SK-N-SH (cell line): ENCODE results near the gene HIPK3. TPM values are rescaled to one million over a fixed set of nuclear protein-coding genes. Genes with fewer than 3 reads are reported as not detected.
A peak's percentile ranks its signal among the peaks of the same experiment; 100 is the strongest.

ENCODE experiments used
- CTCF ChIA-PET: fragments of 300-600, 350-600 bp; formaldehyde crosslinking; extraction: SDS; loops from one replicate; lab custom pipeline; 2021; lab: Yijun Ruan, JAX
- POLR2A ChIA-PET: fragments of 350-600 bp; sonication (Branson Sonifier 250); formaldehyde crosslinking; extraction: SDS; loops from one replicate; lab custom pipeline; 2020; ENCODE audit warnings: antibody characterized with exemption, inconsistent platforms; lab: Yijun Ruan, JAX
- DNase-seq: peaks from one replicate; pipeline ENCODE4 v3.0.0; 2012
- H2AFZ ChIP-seq: fragments of 200-600 bp; sonication (generic); 2 replicates; pipeline ENCODE4 v1.8.1; 2016; ENCODE audit warnings: antibody characterized with exemption, mild to moderate bottlenecking, low read depth
- H3F3A ChIP-seq: fragments of 200-600 bp; sonication (generic); replicated peaks from 2 replicates; pipeline ENCODE3; 2016; ENCODE audit warnings: antibody characterized with exemption, mild to moderate bottlenecking; ENCODE audit not compliant: insufficient read depth
- H3K27ac ChIP-seq, 2 experiments: fragments of 200-500 bp in 1 of 2; fragments of 200-600 bp in 1 of 2; sonication (Bioruptor generic) in 1 of 2; sonication (generic), shearing (Covaris generic) in 1 of 2; 2 replicates each; pipeline versions ENCODE4 v1.5.1 to v1.6.1; 2014 to 2016; ENCODE audit warnings: low read depth in 2 of 2, inconsistent platforms in 1 of 2, low read length in 1 of 2, mild to moderate bottlenecking in 1 of 2, mixed read lengths in 1 of 2
- H3K27me3 ChIP-seq: fragments of 200-600 bp; sonication (generic), shearing (Covaris generic); 2 replicates; pipeline ENCODE4 v1.6.1; 2016; ENCODE audit warnings: mixed run types; ENCODE audit not compliant: insufficient read depth
- H3K36me3 ChIP-seq, 2 experiments: fragments of 200-500 bp in 1 of 2; fragments of 200-600 bp in 1 of 2; sonication (Bioruptor generic) in 1 of 2; sonication (generic) in 1 of 2; replicated peaks in 1 of 2; 2 replicates each; pipeline versions ENCODE3 to v1.5.1; 2014 to 2016; ENCODE audit warnings: low read length in 1 of 2, mild to moderate bottlenecking in 1 of 2; ENCODE audit not compliant: insufficient read depth in 2 of 2, control insufficient read depth in 1 of 2
- H3K4me1 ChIP-seq, 2 experiments: fragments of 200-500 bp in 1 of 2; fragments of 200-600 bp in 1 of 2; sonication (Bioruptor generic) in 1 of 2; sonication (generic), shearing (Covaris generic) in 1 of 2; 2 replicates each; pipeline versions ENCODE4 v1.5.1 to v1.6.1; 2014 to 2016; ENCODE audit warnings: low read depth in 1 of 2, low read length in 1 of 2, mixed run types in 1 of 2; ENCODE audit not compliant: insufficient read depth in 2 of 2, control insufficient read depth in 1 of 2
- H3K4me2 ChIP-seq: fragments of 200-600 bp; sonication (generic), shearing (Covaris generic); 2 replicates; pipeline ENCODE4 v1.6.1; 2017; ENCODE audit warnings: mixed run types
- H3K4me3 ChIP-seq, 2 experiments: fragments of 200-500 bp in 1 of 2; fragments of 200-600 bp in 1 of 2; sonication (Bioruptor generic) in 1 of 2; sonication (generic), shearing (Covaris generic) in 1 of 2; 2 replicates each; pipeline versions ENCODE4 v1.5.1 to v1.8.1; 2014 to 2016; ENCODE audit warnings: low read depth in 2 of 2, inconsistent platforms in 1 of 2, low read length in 1 of 2, mild to moderate bottlenecking in 1 of 2, mixed read lengths in 1 of 2, moderate library complexity in 1 of 2
- H3K79me2 ChIP-seq: fragments of 200-600 bp; sonication (generic); 2 replicates; pipeline ENCODE4 v1.8.1; 2017; ENCODE audit warnings: mild to moderate bottlenecking; ENCODE audit not compliant: insufficient read depth
- H3K9ac ChIP-seq: fragments of 200-600 bp; sonication (generic); 2 replicates; pipeline ENCODE4 v1.6.1; 2017; ENCODE audit warnings: mixed run types
- H3K9me2 ChIP-seq: fragments of 200-600 bp; sonication (generic); 2 replicates; pipeline ENCODE4 v1.6.1; 2017; ENCODE audit warnings: mixed run types
- H3K9me3 ChIP-seq: fragments of 200-600 bp; sonication (generic); 2 replicates; pipeline ENCODE4 v1.6.1; 2017; ENCODE audit warnings: mixed run types, mild to moderate bottlenecking, moderate library complexity
- H4K20me1 ChIP-seq: fragments of 200-600 bp; sonication (generic); 2 replicates; pipeline ENCODE4 v1.6.1; 2017; ENCODE audit warnings: mild to moderate bottlenecking, mixed run types; ENCODE audit not compliant: insufficient read depth
- ELF1 ChIP-seq: IDR thresholded peaks from 2 replicates; pipeline ENCODE4 v1.4.0; 2012
- FOSL2 ChIP-seq: IDR thresholded peaks from 2 replicates; pipeline ENCODE4 v1.4.0; 2012; ENCODE audit warnings: low read depth, mild to moderate bottlenecking, moderate library complexity, borderline replicate concordance
- GATA2 ChIP-seq: sonication (generic); formaldehyde crosslinking; IDR thresholded peaks from 2 replicates; pipeline ENCODE4 v1.5.0; 2020; ENCODE audit warnings: mild to moderate bottlenecking, missing genetic modification reagents
- JUND ChIP-seq: IDR thresholded peaks from 2 replicates; pipeline ENCODE4 v1.4.0; 2012
- MEF2A ChIP-seq: IDR thresholded peaks from 2 replicates; pipeline ENCODE4 v1.4.0; 2012; ENCODE audit warnings: low read depth, borderline replicate concordance
- MXI1 ChIP-seq: IDR thresholded peaks from 2 replicates; pipeline ENCODE4 v1.6.1; 2012; ENCODE audit warnings: mild to moderate bottlenecking, low read depth, low read length, improper control_type of control experiment
- NRF1 ChIP-seq: IDR thresholded peaks from 2 replicates; pipeline ENCODE4 v1.6.1; 2012; ENCODE audit warnings: low read depth, mild to moderate bottlenecking, low read length
- POLR2AphosphoS5 ChIP-seq: IDR thresholded peaks from 2 replicates; pipeline ENCODE4 v1.6.1; 2012; ENCODE audit warnings: low read depth, low read length
- RAD21 ChIP-seq: IDR thresholded peaks from 2 replicates; pipeline ENCODE4 v1.6.1; 2012; ENCODE audit warnings: mild to moderate bottlenecking, low read length
- RCOR1 ChIP-seq: fragments of 150-350 bp; IDR thresholded peaks from 2 replicates; pipeline ENCODE4 v1.6.1; 2017; ENCODE audit warnings: antibody characterized with exemption, low read length
- RFX5 ChIP-seq: IDR thresholded peaks from 2 replicates; pipeline ENCODE4 v1.6.1; 2012; ENCODE audit warnings: mild to moderate bottlenecking, improper control_type of control experiment, low read length
- SIN3A ChIP-seq: IDR thresholded peaks from 2 replicates; pipeline ENCODE4 v1.6.1; 2012; ENCODE audit warnings: low read depth, mild to moderate bottlenecking, low read length, moderate library complexity, borderline replicate concordance
- SMC3 ChIP-seq: IDR thresholded peaks from 2 replicates; pipeline ENCODE4 v1.6.1; 2012; ENCODE audit warnings: low read depth, low read length, improper control_type of control experiment
- TCF12 ChIP-seq: IDR thresholded peaks from 2 replicates; pipeline ENCODE4 v1.4.0; 2012
- TEAD4 ChIP-seq: IDR thresholded peaks from 2 replicates; pipeline ENCODE4 v1.4.0; 2012; ENCODE audit warnings: mild to moderate bottlenecking, borderline replicate concordance; ENCODE audit not compliant: insufficient read depth
- YY1 ChIP-seq: IDR thresholded peaks from 2 replicates; pipeline ENCODE4 v1.4.0; 2012; ENCODE audit warnings: low read depth, mild to moderate bottlenecking
- WGBS: methylation state at CpG from one replicate; pipeline ENCODE4 v1.1.6; 2017; ENCODE audit warnings: low lambda C conversion rate; 5-methylcytosine and 5-hydroxymethylcytosine counted together
- polyA plus RNA-seq, 3 experiments: library from polyadenylated mRNA; depleted of rRNA; stranded (reverse); fragments of >200 nt; gene quantifications; 2 replicates each; pipeline ENCODE4 v1.2.3, GENCODE V29; 2012
- TF ChIP-seq, protein P1 (sequence below): IDR thresholded peaks from 2 replicates; pipeline ENCODE4 v1.4.0; 2012; ENCODE audit warnings: low read depth, borderline replicate concordance
- TF ChIP-seq, protein P2 (sequence below): fragments of 200-600 bp; sonication (generic); IDR thresholded peaks from 2 replicates; pipeline ENCODE4 v1.6.1; 2017; ENCODE audit warnings: antibody characterized with exemption, mild to moderate bottlenecking, moderate library complexity
- TF ChIP-seq, protein P3 (sequence below): IDR thresholded peaks from 2 replicates; pipeline ENCODE4 v1.6.1; 2012; ENCODE audit warnings: mild to moderate bottlenecking, low read depth, low read length, moderate library complexity
- TF ChIP-seq, protein P4 (sequence below): IDR thresholded peaks from 2 replicates; pipeline ENCODE4 v1.4.0; 2012; ENCODE audit warnings: low read depth, borderline replicate concordance

HIPK3 gene
- polyA plus RNA-seq, 1 of the 3 experiments (the other 2 are of a cell fraction) = 5.2 TPM

DNA sequence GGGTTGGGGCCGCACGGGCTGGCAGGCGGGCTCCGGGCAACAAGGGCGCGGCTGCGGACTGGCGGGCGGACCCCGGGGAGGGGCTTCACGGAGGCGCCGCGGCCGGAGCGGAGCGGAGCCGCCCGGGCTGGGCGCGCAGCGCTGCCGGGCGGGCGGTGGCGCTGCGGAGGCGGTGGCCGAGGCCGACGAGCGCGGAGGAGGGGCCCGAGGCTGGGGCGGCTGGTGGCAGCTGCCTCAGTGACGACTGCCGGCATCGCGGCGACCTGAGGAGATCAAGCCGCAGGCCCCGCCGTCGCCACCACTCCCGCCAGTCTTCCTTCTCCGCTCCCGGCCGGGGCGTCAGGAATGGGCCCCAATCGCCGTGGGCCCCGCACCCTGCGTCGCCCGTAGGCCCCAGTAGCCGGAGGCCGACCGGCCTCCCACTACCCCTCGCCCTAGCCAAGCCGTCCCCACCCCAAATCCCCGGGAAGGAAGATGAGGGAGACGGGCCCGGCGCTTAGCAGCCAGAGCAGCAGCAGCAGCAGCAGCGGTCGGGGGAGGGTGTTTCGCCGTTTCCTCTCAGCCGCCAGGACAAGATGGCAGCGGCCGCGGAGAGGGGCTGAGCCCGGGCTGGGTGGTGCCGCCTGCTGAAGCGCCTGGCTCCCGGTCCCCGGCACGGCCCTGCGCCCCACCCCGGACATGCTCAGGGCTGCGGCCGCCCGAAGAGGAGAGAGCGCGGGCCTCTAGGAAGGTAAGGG lies at the start of gene HIPK3 (continued):
- no peak for TF ChIP-seq JUND
- TF ChIP-seq, protein P1, sequence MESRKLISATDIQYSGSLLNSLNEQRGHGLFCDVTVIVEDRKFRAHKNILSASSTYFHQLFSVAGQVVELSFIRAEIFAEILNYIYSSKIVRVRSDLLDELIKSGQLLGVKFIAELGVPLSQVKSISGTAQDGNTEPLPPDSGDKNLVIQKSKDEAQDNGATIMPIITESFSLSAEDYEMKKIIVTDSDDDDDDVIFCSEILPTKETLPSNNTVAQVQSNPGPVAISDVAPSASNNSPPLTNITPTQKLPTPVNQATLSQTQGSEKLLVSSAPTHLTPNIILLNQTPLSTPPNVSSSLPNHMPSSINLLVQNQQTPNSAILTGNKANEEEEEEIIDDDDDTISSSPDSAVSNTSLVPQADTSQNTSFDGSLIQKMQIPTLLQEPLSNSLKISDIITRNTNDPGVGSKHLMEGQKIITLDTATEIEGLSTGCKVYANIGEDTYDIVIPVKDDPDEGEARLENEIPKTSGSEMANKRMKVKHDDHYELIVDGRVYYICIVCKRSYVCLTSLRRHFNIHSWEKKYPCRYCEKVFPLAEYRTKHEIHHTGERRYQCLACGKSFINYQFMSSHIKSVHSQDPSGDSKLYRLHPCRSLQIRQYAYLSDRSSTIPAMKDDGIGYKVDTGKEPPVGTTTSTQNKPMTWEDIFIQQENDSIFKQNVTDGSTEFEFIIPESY = no peak
- TF ChIP-seq GATA2 (CRISPR knock-in tag) = no peak
- TF ChIP-seq YY1 = peak; percentile 86
- TF ChIP-seq ELF1 = no peak
- peak; percentile 26; the same call in 1 of the 2 replicates for TF ChIP-seq SMC3
- TF ChIP-seq RAD21 = no peak
- TF ChIP-seq RCOR1 = no peak

DNA sequence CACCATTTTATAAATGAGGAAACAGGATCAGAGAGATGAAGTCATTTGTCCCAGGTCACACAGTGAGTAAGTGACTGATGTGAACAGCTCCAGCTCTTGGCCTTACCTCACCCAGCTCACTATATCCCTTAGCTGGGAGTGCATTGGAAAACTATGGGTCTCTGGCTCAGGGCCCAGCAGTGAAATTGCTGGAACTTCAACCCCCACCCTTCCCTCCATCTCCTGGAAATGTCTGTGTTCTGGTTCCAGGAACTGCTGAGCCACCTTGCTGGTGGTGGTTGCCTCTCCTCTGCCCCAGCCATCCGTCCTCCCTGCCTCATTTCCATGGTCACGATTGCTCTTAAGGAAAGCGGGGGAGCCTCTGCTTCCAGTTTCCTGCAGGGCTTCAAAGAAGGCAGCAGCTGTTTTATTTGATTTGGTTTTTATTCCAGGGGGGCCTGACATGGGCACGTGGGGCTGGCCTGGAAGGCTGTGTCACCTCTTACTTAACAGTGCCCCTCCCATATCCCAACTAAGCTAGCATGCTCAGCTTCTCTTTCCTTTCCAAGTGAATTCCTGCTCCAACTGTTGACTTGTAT lies 49.7 kb upstream of the HIPK3 start:
- no peak overlapping the region for H3K4me2 ChIP-seq
- DNase-seq = no peak
- H3K27ac ChIP-seq = no peak overlapping the region
- H4K20me1 ChIP-seq = no peaks in the 10 kb centered on the region
- ChIA-PET CTCF (no interaction called here), POLR2A (interaction anchor here (1.1 kb wide), 1 partner anchor 46 kb away, joined by 3 read pairs; the partner anchor contains the start of gene CSTF3)
- WGBS = 72% methylated on average over 4 of the region's 4 CpGs
- no peak overlapping the region for H3K9ac ChIP-seq
- H3K27me3 ChIP-seq = no peaks in the 10 kb centered on the region
- TF ChIP-seq TEAD4 = no peak
- TF ChIP-seq, protein P2, sequence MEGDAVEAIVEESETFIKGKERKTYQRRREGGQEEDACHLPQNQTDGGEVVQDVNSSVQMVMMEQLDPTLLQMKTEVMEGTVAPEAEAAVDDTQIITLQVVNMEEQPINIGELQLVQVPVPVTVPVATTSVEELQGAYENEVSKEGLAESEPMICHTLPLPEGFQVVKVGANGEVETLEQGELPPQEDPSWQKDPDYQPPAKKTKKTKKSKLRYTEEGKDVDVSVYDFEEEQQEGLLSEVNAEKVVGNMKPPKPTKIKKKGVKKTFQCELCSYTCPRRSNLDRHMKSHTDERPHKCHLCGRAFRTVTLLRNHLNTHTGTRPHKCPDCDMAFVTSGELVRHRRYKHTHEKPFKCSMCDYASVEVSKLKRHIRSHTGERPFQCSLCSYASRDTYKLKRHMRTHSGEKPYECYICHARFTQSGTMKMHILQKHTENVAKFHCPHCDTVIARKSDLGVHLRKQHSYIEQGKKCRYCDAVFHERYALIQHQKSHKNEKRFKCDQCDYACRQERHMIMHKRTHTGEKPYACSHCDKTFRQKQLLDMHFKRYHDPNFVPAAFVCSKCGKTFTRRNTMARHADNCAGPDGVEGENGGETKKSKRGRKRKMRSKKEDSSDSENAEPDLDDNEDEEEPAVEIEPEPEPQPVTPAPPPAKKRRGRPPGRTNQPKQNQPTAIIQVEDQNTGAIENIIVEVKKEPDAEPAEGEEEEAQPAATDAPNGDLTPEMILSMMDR = no peak
- TF ChIP-seq, protein P3, sequence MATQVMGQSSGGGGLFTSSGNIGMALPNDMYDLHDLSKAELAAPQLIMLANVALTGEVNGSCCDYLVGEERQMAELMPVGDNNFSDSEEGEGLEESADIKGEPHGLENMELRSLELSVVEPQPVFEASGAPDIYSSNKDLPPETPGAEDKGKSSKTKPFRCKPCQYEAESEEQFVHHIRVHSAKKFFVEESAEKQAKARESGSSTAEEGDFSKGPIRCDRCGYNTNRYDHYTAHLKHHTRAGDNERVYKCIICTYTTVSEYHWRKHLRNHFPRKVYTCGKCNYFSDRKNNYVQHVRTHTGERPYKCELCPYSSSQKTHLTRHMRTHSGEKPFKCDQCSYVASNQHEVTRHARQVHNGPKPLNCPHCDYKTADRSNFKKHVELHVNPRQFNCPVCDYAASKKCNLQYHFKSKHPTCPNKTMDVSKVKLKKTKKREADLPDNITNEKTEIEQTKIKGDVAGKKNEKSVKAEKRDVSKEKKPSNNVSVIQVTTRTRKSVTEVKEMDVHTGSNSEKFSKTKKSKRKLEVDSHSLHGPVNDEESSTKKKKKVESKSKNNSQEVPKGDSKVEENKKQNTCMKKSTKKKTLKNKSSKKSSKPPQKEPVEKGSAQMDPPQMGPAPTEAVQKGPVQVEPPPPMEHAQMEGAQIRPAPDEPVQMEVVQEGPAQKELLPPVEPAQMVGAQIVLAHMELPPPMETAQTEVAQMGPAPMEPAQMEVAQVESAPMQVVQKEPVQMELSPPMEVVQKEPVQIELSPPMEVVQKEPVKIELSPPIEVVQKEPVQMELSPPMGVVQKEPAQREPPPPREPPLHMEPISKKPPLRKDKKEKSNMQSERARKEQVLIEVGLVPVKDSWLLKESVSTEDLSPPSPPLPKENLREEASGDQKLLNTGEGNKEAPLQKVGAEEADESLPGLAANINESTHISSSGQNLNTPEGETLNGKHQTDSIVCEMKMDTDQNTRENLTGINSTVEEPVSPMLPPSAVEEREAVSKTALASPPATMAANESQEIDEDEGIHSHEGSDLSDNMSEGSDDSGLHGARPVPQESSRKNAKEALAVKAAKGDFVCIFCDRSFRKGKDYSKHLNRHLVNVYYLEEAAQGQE = no peak
- no peak for TF ChIP-seq TCF12
- TF ChIP-seq RFX5 = no peak
- no peak for TF ChIP-seq POLR2AphosphoS5
- TF ChIP-seq RCOR1 = no peak
- no peak for TF ChIP-seq NRF1
- TF ChIP-seq MEF2A = no peak
- no peak for TF ChIP-seq MXI1
- TF ChIP-seq, protein P4, sequence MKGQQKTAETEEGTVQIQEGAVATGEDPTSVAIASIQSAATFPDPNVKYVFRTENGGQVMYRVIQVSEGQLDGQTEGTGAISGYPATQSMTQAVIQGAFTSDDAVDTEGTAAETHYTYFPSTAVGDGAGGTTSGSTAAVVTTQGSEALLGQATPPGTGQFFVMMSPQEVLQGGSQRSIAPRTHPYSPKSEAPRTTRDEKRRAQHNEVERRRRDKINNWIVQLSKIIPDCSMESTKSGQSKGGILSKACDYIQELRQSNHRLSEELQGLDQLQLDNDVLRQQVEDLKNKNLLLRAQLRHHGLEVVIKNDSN = no peak
- no peak for TF ChIP-seq RAD21
- no peak for TF ChIP-seq JUND
- TF ChIP-seq FOSL2 = no peak
- no peak for TF ChIP-seq SIN3A
- no peak for TF ChIP-seq GATA2 (CRISPR knock-in tag)
- TF ChIP-seq ELF1 = no peak
- TF ChIP-seq, protein P1 = no peak
- no peaks in the 10 kb centered on the region for H3K36me3 ChIP-seq
- no peaks in the 10 kb centered on the region for H3F3A ChIP-seq
- H3K79me2 ChIP-seq = no peaks in the 10 kb centered on the region
- H3K9me2 ChIP-seq = no peaks in the 10 kb centered on the region
- H3K4me3 ChIP-seq = no peak overlapping the region
- H2AFZ ChIP-seq = no peak overlapping the region
- H3K9me3 ChIP-seq = no peaks in the 10 kb centered on the region
- H3K4me1 ChIP-seq = peaks cover 2 to 3% of the 10 kb centered on the region in 2 experiments; a peak in 1 of 4 replicates
